Activated CD4-positive, alpha-beta memory T cell treated with anti-CD3 and anti-CD28 coated beads, Interleukin-2, amount 10 ng/mL, durations not matched to agents 7 days and 5 days (primary cell): ENCODE results near the gene ZAR1L. TPM values are rescaled to one million over a fixed set of nuclear protein-coding genes. Genes with fewer than 3 reads are reported as not detected.

Experiments
- CTCF ChIA-PET: fragments of 350-600 bp; sonication (Branson Sonifier 250); formaldehyde crosslinking; loops from one replicate; lab custom pipeline; 2021; ENCODE audit warnings: antibody characterized with exemption, inconsistent platforms; lab: Charles Lee
- POLR2A ChIA-PET: fragments of 350-600 bp; sonication (Branson Sonifier 250); formaldehyde crosslinking; loops from one replicate; lab custom pipeline; 2021; ENCODE audit warnings: antibody characterized with exemption; lab: Charles Lee
- DNase-seq: peaks from one replicate; pipeline ENCODE4 v3.0.0-alpha.2; 2020
- H3K27ac Mint-ChIP-seq: one replicate; pipeline ENCODE4 v1.8.0; 2021; ENCODE audit warnings: mild to moderate bottlenecking, mixed read lengths
- H3K27me3 Mint-ChIP-seq: one replicate; pipeline ENCODE4 v1.8.0; 2021; ENCODE audit warnings: mixed read lengths
- H3K36me3 Mint-ChIP-seq: one replicate; pipeline ENCODE4 v1.8.0; 2021; ENCODE audit warnings: low read depth, mixed read lengths
- H3K4me1 Mint-ChIP-seq: one replicate; pipeline ENCODE4 v1.8.0; 2021; ENCODE audit warnings: mixed read lengths
- H3K4me3 Mint-ChIP-seq: one replicate; pipeline ENCODE4 v1.8.0; 2021; ENCODE audit warnings: mild to moderate bottlenecking, mixed read lengths
- H3K9me3 Mint-ChIP-seq: one replicate; pipeline ENCODE4 v1.8.0; 2021; ENCODE audit warnings: mixed read lengths
- total RNA-seq, 2 experiments: library from RNA; stranded (reverse); gene quantifications; one replicate each; pipeline ENCODE4 v1.2.3, GENCODE V29; 2021

Gene ZAR1L
- total RNA-seq, 2 experiments from 2014 or later = not detected

GRCh38 chr13:32316501-32316900 is 1.3 kb upstream of the ZAR1L start:
- CTCF ChIA-PET = interaction anchor here (2.0 to 3.4 kb wide), 3 partner anchors 70 to 407 kb away, joined by 6 to 17 read pairs (median 10); no protein-coding TSS in a partner anchor
- H3K9me3 Mint-ChIP-seq = no peaks in the 10 kb centered on the region
- POLR2A ChIA-PET = interaction anchor here (0.7 to 5.2 kb wide), 7 partner anchors 10 to 269 kb away, joined by 3 to 121 read pairs (median 11); partner anchors contain the start of genes N4BP2L1, N4BP2L2 and PDS5B
- peaks cover 26% of the 10 kb centered on the region for H3K36me3 Mint-ChIP-seq
- no peaks in the 10 kb centered on the region for H3K27me3 Mint-ChIP-seq
- no peak for DNase-seq
- H3K4me1 Mint-ChIP-seq = peaks cover 42% of the 10 kb centered on the region
- peak overlapping the region; percentile 95 for H3K4me3 Mint-ChIP-seq
- peak overlapping the region; percentile 98 for H3K27ac Mint-ChIP-seq

DNA sequence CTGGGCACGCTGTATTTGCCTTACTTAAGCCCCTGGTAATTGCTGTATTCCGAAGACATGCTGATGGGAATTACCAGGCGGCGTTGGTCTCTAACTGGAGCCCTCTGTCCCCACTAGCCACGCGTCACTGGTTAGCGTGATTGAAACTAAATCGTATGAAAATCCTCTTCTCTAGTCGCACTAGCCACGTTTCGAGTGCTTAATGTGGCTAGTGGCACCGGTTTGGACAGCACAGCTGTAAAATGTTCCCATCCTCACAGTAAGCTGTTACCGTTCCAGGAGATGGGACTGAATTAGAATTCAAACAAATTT is 821 bp upstream of the ZAR1L start:
- Mint-ChIP-seq H3K4me3 (peak overlapping the region; percentile 95), H3K36me3 (peaks cover 26% of the 10 kb centered on the region), H3K4me1 (peaks cover 42% of the 10 kb centered on the region), H3K27me3 (no peaks in the 10 kb centered on the region), H3K27ac (peak overlapping the region; percentile 98), H3K9me3 (no peaks in the 10 kb centered on the region)
- ChIA-PET CTCF (interaction anchor here (1.1 to 3.4 kb wide), 4 partner anchors 28 to 406 kb away, joined by 3 to 17 read pairs (median 8); no protein-coding TSS in a partner anchor), POLR2A (interaction anchor here (0.6 to 5.2 kb wide), 36 partner anchors 10 to 1699 kb away, joined by 3 to 121 read pairs (median 6); partner anchors contain the start of genes N4BP2L1, N4BP2L2, PDS5B and RFC3)
- no peak for DNase-seq

GRCh38 chr13:32314271-32315237 is 609 bp downstream of the ZAR1L start:
- Mint-ChIP-seq H3K27me3 (no peaks in the 10 kb centered on the region), H3K4me3 (peak overlapping the region; percentile 95), H3K27ac (peak overlapping the region; percentile 98), H3K4me1 (peaks cover 42% of the 10 kb centered on the region), H3K36me3 (peaks cover 16% of the 10 kb centered on the region), H3K9me3 (no peaks in the 10 kb centered on the region)
- ChIA-PET CTCF (interaction anchor here (0.8 to 3.4 kb wide), 11 partner anchors 9 to 405 kb away, joined by 3 to 17 read pairs (median 4); no protein-coding TSS in a partner anchor), POLR2A (interaction anchor here (0.6 to 5.2 kb wide), 63 partner anchors 8 to 1697 kb away, joined by 3 to 121 read pairs (median 5); partner anchors contain the start of genes FRY, N4BP2L1, N4BP2L2 and PDS5B)
- DNase-seq = peak; percentile 68

GRCh38 chr13:32311188-32311897 is 3.8 kb downstream of the ZAR1L start:
- DNase-seq = no peak
- H3K9me3 Mint-ChIP-seq = no peaks in the 10 kb centered on the region
- no peak overlapping the region for H3K27ac Mint-ChIP-seq

DNA sequence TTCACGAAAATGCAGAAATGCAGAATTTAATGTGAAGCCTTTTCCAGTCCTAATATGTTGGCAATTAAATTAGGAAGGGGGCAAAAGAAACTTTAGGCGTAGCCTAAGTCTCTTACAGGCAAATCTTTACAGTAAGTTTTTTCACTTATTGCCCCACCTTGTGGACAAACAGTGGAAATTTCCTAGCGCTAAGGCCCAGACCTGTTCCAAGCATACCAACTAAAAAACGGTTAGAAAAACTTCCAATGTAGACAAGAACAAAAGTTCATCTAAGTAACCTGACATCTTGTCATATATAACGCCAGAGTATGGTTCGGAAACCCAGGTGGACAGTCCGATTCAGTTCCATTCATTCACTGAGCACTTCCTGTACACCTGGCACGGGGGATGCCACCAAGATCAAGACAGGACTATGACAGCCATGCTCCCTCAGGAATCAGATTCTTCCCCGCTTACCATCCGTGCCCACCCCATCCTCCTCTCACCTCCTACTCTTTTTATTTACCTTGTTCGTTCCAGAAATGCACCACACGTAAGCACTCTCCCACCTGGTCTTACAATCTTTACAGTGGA is 4.9 kb downstream of the ZAR1L start:
- ChIA-PET POLR2A (no interaction called here), CTCF (interaction anchor here (1.9 kb wide), 1 partner anchor 63 kb away, joined by 10 read pairs; no protein-coding TSS in a partner anchor)
- Mint-ChIP-seq H3K4me1 (peaks cover 28% of the 10 kb centered on the region), H3K4me3 (no peak overlapping the region), H3K9me3 (no peaks in the 10 kb centered on the region), H3K27me3 (no peaks in the 10 kb centered on the region), H3K36me3 (no peaks in the 10 kb centered on the region), H3K27ac (no peak overlapping the region)
- peak; percentile 28 for DNase-seq

More at GRCh38 chr13:32311188-32311897, 3.8 kb downstream of the ZAR1L start:
- Mint-ChIP-seq H3K4me1 (peaks cover 32% of the 10 kb centered on the region), H3K27me3 (no peaks in the 10 kb centered on the region), H3K4me3 (no peak overlapping the region), H3K36me3 (peaks cover 3% of the 10 kb centered on the region)
- ChIA-PET POLR2A (interaction anchor here (0.9 kb wide), 1 partner anchor 392 kb away, joined by 3 read pairs; no protein-coding TSS in a partner anchor), CTCF (interaction anchor here (1.9 kb wide), 1 partner anchor 64 kb away, joined by 10 read pairs; no protein-coding TSS in a partner anchor)

GRCh38 chr13:32309312-32310133 is 5.6 kb downstream of the ZAR1L start:
- CTCF ChIA-PET = interaction anchor here (0.7 to 2.9 kb wide), 7 partner anchors 41 to 399 kb away, joined by 3 to 12 read pairs (median 4); no protein-coding TSS in a partner anchor
- H3K27me3 Mint-ChIP-seq = no peaks in the 10 kb centered on the region
- DNase-seq = no peak
- H3K36me3 Mint-ChIP-seq = no peaks in the 10 kb centered on the region
- H3K9me3 Mint-ChIP-seq = no peaks in the 10 kb centered on the region
- POLR2A ChIA-PET = no interaction called here
- peaks cover 21% of the 10 kb centered on the region for H3K4me1 Mint-ChIP-seq
- H3K27ac Mint-ChIP-seq = no peak overlapping the region
- no peak overlapping the region for H3K4me3 Mint-ChIP-seq

GRCh38 chr13:32305646-32306045 is 9.5 kb downstream of the ZAR1L start:
- H3K4me3 Mint-ChIP-seq = no peak overlapping the region
- H3K27me3 Mint-ChIP-seq = no peaks in the 10 kb centered on the region
- ChIA-PET CTCF (interaction anchor here (1.0 kb wide), 2 partner anchors 9 to 396 kb away, joined by 3 to 5 read pairs; no protein-coding TSS in a partner anchor), POLR2A (interaction anchor here (2.2 kb wide), 1 partner anchor 9 kb away, joined by 13 read pairs; the partner anchor contains the start of genes BRCA2 and ZAR1L)
- H3K9me3 Mint-ChIP-seq = no peaks in the 10 kb centered on the region
- DNase-seq = no peak
- H3K4me1 Mint-ChIP-seq = peaks cover 14% of the 10 kb centered on the region
- no peak overlapping the region for H3K27ac Mint-ChIP-seq
- no peaks in the 10 kb centered on the region for H3K36me3 Mint-ChIP-seq

DNA sequence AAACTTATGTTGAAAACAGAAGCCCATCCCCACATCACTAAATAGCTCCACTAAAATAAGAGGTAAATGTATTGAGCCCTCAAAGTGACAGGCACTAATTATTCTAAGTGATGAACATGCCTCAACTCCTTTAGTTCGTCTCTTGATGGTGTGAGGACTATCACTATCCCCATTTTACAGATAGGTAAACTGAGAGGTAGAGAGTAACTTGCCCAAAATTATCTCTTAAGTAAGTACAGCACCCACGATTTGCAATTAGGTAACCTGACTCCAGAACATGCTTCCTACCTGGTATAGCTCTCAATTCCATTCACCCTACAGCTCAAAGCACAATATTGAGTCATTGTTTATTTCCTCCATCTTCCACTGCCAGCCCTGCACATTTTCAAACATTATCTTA is 12.7 kb downstream of the ZAR1L start:
- H3K27ac Mint-ChIP-seq = no peak overlapping the region
- H3K4me1 Mint-ChIP-seq = peaks cover 3% of the 10 kb centered on the region
- CTCF ChIA-PET = no interaction called here

GRCh38 chr13:32300920-32301319 is 14.2 kb downstream of the ZAR1L start:
- no peaks in the 10 kb centered on the region for H3K9me3 Mint-ChIP-seq
- no peak overlapping the region for H3K27ac Mint-ChIP-seq
- ChIA-PET POLR2A (interaction anchor here (1.0 kb wide), 1 partner anchor 14 kb away, joined by 3 read pairs; the partner anchor contains the start of genes BRCA2 and ZAR1L), CTCF (no interaction called here)
- DNase-seq = no peak
- peaks cover 11% of the 10 kb centered on the region for H3K4me1 Mint-ChIP-seq
- H3K4me3 Mint-ChIP-seq = no peak overlapping the region
- H3K27me3 Mint-ChIP-seq = peaks cover 11% of the 10 kb centered on the region
- H3K36me3 Mint-ChIP-seq = no peaks in the 10 kb centered on the region

More for the DNA sequence above, 12.7 kb downstream of the ZAR1L start:
- H3K9me3 Mint-ChIP-seq = no peaks in the 10 kb centered on the region
- no peak for DNase-seq
- H3K36me3 Mint-ChIP-seq = no peaks in the 10 kb centered on the region
- POLR2A ChIA-PET = interaction anchor here (1.4 to 1.5 kb wide), 2 partner anchors 12 to 56 kb away, joined by 3 to 6 read pairs; partner anchors contain the start of genes BRCA2 and ZAR1L
- H3K4me3 Mint-ChIP-seq = no peak overlapping the region
- H3K27me3 Mint-ChIP-seq = peaks cover 11% of the 10 kb centered on the region

GRCh38 chr13:32300406-32300805 is 14.8 kb downstream of the ZAR1L start:
- no peaks in the 10 kb centered on the region for H3K36me3 Mint-ChIP-seq
- H3K4me1 Mint-ChIP-seq = peaks cover 11% of the 10 kb centered on the region
- H3K9me3 Mint-ChIP-seq = no peaks in the 10 kb centered on the region
- no peak overlapping the region for H3K4me3 Mint-ChIP-seq
- ChIA-PET CTCF (no interaction called here), POLR2A (interaction anchor here (1.0 kb wide), 1 partner anchor 15 kb away, joined by 3 read pairs; the partner anchor contains the start of genes BRCA2 and ZAR1L)
- no peak for DNase-seq
- H3K27ac Mint-ChIP-seq = no peak overlapping the region
- H3K27me3 Mint-ChIP-seq = peaks cover 11% of the 10 kb centered on the region

DNA sequence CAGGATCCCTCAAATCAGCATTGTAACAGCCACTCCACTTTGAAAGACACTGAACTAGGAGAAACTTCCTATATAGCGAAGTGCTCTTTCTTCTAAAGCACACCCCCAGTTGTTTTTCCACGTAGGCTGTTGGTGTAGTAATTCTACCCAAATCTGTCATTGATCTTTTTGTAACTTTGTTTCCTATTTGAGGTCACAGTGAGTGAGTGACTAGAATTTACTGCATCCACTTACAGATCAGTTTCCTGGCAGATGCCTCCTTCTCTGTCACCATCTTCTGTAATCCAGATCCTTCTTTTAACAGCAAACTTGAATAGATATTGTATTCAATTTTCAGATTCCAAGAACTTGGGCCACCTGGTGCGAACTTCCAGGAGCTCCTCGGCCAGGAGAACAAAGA is 15.3 kb downstream of the ZAR1L start:
- peaks cover 11% of the 10 kb centered on the region for H3K27me3 Mint-ChIP-seq
- ChIA-PET CTCF (no interaction called here), POLR2A (no interaction called here)
- no peak overlapping the region for H3K27ac Mint-ChIP-seq
- DNase-seq = no peak
- H3K36me3 Mint-ChIP-seq = no peaks in the 10 kb centered on the region
- H3K4me3 Mint-ChIP-seq = no peak overlapping the region
- peaks cover 11% of the 10 kb centered on the region for H3K4me1 Mint-ChIP-seq
- H3K9me3 Mint-ChIP-seq = no peaks in the 10 kb centered on the region
